Measurements from ENCODE around the gene TP73. TPM values are rescaled to one million over a fixed set of nuclear protein-coding genes. Genes with fewer than 3 reads are reported as not detected.

Gene TP73
- total RNA-seq, 6 experiments from 2014 or later = 0.05 to 2.3 (median 0.32) TPM

DNA sequence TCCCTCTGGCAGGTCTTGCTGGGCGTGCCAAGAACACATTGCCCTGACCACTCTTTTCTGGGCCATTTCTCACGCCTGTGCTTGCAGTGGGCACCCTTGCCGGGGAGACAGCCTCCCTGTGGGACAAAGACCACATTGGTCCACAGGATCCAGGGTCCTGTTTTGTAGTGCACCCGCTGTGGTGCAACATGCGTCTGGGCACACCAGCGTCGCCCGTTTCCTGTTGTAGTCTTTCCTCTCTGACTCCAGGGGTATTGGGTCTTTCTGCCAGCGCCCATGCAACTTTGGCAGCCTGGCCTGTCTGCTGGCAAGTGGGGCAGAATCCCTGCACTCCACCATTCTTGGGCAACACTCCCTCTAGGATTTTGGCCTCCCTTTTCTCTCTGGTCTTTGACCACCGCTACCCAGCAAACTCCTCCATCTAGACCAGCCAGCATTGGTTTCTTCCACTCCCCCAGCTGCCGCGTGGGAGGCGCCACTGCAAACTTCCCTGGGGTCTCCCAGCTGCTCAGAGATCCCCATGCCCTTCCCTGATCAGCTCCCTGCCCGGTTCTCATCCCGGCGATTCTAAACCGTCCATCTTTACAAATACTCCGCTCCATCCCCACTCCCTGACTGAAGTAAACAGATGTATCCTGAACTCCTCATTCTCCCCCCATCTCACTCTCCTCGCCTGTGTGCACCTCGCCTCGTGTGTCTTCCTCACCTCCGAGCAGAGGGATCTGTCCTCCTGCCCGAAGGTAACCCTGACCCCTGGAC lies 28.7 kb upstream of the TP73 start:
- peak overlapping the region in 2 of 3 donors; percentile 44 to 72 for H3K27ac ChIP-seq
- no peaks in the 10 kb centered on the region for H3K27me3 ChIP-seq
- peaks cover 0 to 28% (median 5%) of the 10 kb centered on the region in 4 donors for H3K4me1 ChIP-seq
- H3K4me3 ChIP-seq = peak overlapping the region; percentile 89 to 99 (median 96)
- 27% methylated on average over 21 of the region's 23 CpGs for WGBS (ENCODE audit: insufficient coverage, low coverage, low lambda C conversion rate, missing lambda C conversion rate)
- DNase-seq (no peak), ATAC-seq (no peak)
- H3K36me3 ChIP-seq = peaks cover 0 to 23% (median 14%) of the 10 kb centered on the region in 4 donors
- TF ChIP-seq, protein P1, sequence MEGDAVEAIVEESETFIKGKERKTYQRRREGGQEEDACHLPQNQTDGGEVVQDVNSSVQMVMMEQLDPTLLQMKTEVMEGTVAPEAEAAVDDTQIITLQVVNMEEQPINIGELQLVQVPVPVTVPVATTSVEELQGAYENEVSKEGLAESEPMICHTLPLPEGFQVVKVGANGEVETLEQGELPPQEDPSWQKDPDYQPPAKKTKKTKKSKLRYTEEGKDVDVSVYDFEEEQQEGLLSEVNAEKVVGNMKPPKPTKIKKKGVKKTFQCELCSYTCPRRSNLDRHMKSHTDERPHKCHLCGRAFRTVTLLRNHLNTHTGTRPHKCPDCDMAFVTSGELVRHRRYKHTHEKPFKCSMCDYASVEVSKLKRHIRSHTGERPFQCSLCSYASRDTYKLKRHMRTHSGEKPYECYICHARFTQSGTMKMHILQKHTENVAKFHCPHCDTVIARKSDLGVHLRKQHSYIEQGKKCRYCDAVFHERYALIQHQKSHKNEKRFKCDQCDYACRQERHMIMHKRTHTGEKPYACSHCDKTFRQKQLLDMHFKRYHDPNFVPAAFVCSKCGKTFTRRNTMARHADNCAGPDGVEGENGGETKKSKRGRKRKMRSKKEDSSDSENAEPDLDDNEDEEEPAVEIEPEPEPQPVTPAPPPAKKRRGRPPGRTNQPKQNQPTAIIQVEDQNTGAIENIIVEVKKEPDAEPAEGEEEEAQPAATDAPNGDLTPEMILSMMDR (IDR thresholded peaks at IDR 0.05) = no peak
- no peak for TF ChIP-seq POLR2A (IDR thresholded peaks at IDR 0.05)
- no peaks in the 10 kb centered on the region for H3K9me3 ChIP-seq
- intact Hi-C loops (cut with DNase I) = no loop called here

DNA sequence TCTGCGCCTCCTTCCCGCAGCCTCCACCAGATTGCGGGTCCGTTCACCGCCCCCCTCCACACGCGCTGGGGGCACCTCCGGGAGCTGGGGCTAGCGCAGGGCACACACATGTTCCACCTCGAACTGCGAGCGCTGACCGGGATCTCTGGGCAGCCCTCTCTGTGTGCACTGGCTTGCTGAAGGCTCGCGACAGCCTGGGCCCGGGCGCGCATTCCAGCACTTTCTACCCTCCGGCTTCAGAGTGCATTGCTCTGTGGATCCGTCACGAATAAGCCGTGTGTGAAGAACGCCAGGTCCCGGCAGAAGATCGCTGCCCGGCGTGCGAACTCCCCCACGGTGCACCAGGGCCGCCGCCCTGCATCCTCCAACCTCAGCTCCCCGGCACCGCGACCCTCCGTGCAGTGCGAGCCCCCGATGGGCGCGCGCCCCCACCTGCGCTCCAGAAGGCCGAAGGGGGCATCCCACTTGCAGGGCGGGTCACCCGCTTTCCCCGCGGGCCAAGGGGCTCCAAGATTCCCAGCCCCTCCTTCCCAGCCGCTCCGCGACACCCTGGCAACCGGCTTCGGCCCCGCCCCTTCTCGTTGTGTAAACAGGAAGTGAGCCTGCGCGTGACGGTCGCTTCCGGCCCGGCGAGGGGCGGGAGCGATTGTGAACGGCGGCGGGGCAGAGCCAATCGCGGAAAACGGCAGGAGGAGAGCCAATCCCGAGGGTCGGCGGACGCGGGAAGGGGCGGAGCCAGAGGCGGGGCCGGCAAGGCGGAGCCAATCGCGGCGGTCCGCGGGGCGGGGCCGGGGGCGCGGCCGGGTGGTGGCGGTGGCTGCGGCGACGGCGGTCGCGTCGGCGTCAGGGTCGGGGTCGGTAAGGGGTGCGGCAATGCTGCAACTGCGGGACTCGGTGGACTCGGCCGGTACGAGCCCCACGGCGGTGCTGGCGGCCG lies 27.8 kb upstream of the TP73 start, which contains the start of gene TPRG1L:
TSS of gene TPRG1L (plus strand) at position 816 of the 937 bp plus-strand sequence. CDS start at position 874, 58 bp downstream.
- intact Hi-C loops (cut with DNase I) = no loop called here
- Histone ChIP-seq H3K36me3 (peaks cover 2 to 30% (median 16%) of the 10 kb centered on the region in 4 donors), H3K4me3 (peak within 1 kb of the TSS; percentile 89 to 99 (median 96)), H3K27me3 (no peaks in the 10 kb centered on the region), H3K9me3 (no peaks in the 10 kb centered on the region), H3K27ac (peak within 1 kb of the TSS; percentile 57 to 72 (median 65)), H3K4me1 (peaks cover 0 to 28% (median 5%) of the 10 kb centered on the region in 4 donors)
- TF ChIP-seq, protein P1 (IDR thresholded peaks at IDR 0.05) = no peak
- peak; percentile 29 for TF ChIP-seq POLR2A (IDR thresholded peaks at IDR 0.05)
- ATAC-seq = peak; percentile 95 to 97 (median 96)
- DNase-seq = peak; percentile 99
- 0% methylated on average over 22 of the region's 108 CpGs for WGBS (ENCODE audit: insufficient coverage, low coverage, low lambda C conversion rate, missing lambda C conversion rate)

DNA sequence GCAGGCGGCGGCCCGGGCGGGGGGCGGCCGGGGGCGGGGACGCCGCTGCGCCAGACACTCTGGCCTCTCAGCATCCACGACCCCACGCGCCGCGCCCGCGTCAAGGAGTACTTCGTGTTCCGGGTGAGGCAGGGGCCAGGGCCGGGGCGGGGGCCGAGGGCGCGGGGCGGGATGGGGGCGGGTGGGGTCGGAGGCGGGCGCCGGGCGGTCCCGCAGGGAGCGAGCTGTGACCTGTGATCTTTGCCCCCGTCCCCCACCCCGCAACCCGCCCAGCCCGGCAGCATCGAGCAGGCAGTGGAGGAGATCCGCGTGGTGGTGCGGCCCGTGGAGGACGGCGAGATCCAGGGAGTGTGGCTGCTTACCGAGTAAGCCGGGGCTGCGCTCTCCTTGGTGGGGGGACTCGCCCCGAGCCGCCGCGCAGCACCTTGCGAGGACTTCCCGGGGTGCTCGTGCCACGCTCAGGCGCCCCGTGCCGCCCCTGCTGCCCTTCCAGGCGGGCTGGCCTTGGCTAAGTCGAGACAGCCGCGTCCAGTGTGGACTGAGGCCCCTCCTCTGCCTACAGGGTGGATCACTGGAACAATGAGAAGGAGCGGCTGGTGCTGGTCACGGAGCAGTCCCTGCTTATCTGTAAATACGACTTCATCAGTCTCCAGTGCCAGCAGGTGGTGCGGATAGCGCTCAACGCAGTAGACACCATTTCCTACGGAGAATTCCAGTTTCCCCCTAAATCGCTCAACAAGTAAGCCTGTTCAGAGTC lies 27.0 kb upstream of the TP73 start:
- 11% methylated on average over 2 of the region's 71 CpGs for WGBS (ENCODE audit: insufficient coverage, low coverage, low lambda C conversion rate, missing lambda C conversion rate)
- intact Hi-C loops (cut with DNase I) = no loop called here
- Histone ChIP-seq H3K9me3 (no peaks in the 10 kb centered on the region), H3K4me3 (peak overlapping the region; percentile 89 to 99 (median 96)), H3K27ac (peak overlapping the region; percentile 57 to 72 (median 65)), H3K27me3 (no peaks in the 10 kb centered on the region), H3K4me1 (peaks cover 0 to 28% (median 5%) of the 10 kb centered on the region in 4 donors), H3K36me3 (peaks cover 2 to 36% (median 16%) of the 10 kb centered on the region in 4 donors)
- DNase-seq = peak; percentile 63 to 78 (median 76)
- TF ChIP-seq POLR2A (IDR thresholded peaks at IDR 0.05) = peak; percentile 14
- TF ChIP-seq, protein P1 (IDR thresholded peaks at IDR 0.05) = no peak
- ATAC-seq = peak; percentile 45 to 61 (median 58)

DNA sequence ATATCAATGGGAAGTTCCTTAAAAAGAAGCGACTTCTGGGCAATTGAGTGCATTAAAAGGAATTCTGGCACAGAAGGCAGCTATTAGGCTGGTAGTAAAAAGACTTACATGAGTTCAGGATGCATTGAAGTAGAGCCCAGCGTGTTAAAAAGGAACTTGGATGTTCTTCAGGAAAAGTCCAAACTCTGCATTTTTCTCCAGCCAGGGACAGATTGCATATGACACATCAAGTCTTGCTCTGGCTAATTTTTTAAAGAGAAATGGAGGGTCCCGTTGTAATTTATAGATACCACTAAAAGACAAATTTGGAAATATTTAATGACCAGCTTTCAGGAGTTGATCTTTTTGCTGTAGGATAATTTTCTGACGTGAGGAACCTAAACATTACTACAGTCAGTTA lies 26.3 kb upstream of the TP73 start:
- no peak for ATAC-seq
- no peaks in the 10 kb centered on the region for H3K9me3 ChIP-seq
- H3K4me1 ChIP-seq = peaks cover 0 to 28% (median 5%) of the 10 kb centered on the region in 4 donors
- 50% methylated on average over 4 of the region's 4 CpGs for WGBS (ENCODE audit: insufficient coverage, low coverage, low lambda C conversion rate, missing lambda C conversion rate)
- peak overlapping the region; percentile 89 to 99 (median 96) for H3K4me3 ChIP-seq
- H3K27ac ChIP-seq = peak overlapping the region in 1 of 3 donors; percentile 72
- intact Hi-C loops (cut with DNase I) = no loop called here
- no peak for DNase-seq
- H3K27me3 ChIP-seq = no peaks in the 10 kb centered on the region
- H3K36me3 ChIP-seq = peaks cover 2 to 36% (median 16%) of the 10 kb centered on the region in 4 donors
- no peak for TF ChIP-seq POLR2A (IDR thresholded peaks at IDR 0.05)

All from right lobe of liver (tissue), 6 donors.